NK-92 treated with Interleukin-12 subunit alpha and Interleukin-12 subunit beta, amount 100 ng/mL, for 24 hours (cell line): Measurements from ENCODE around the gene RTN4.
"Not testable (repeated sequence)": the region's sequence is repeated elsewhere in the genome, so short reads cannot be mapped to it uniquely, and the experiment has no call there.

Source experiments
- DNase-seq: peaks from one replicate; lab custom pipeline; 2025; lab: John Stamatoyannopoulos, UW

The RTN4 gene

GRCh38 chr2:55010149-55010591 lies 40.1 kb downstream of the RTN4 start:
- DNase-seq, result peak; percentile 11

- DNase-seq, result no peak
These were observed 40.8 kb downstream of the RTN4 start for GRCh38 chr2:55009277-55010060.

- no peak for DNase-seq
These were observed 43.9 kb downstream of the RTN4 start for GRCh38 chr2:55006306-55006705.

- DNase-seq, result no peak
These were observed 46.3 kb downstream of the RTN4 start for GRCh38 chr2:55003706-55004639.

- DNase-seq, result no peak
These were observed 48.5 kb downstream of the RTN4 start for GRCh38 chr2:55001716-55002115.

GRCh38 chr2:55000341-55000740 lies 49.9 kb downstream of the RTN4 start:
- no peak for DNase-seq

GRCh38 chr2:54999182-54999581 lies 51.1 kb downstream of the RTN4 start:
- DNase-seq, result no peak

- DNase-seq, result no peak
These were observed 52.4 kb downstream of the RTN4 start for GRCh38 chr2:54997826-54998225.

GRCh38 chr2:54995553-54995952 lies 54.7 kb downstream of the RTN4 start:
- no peak for DNase-seq

GRCh38 chr2:54990694-54991093 lies 59.6 kb downstream of the RTN4 start:
- not testable (repeated sequence) for DNase-seq

GRCh38 chr2:54988612-54989011 lies 61.6 kb downstream of the RTN4 start:
- no peak for DNase-seq

- DNase-seq, result no peak
These were observed 64.0 kb downstream of the RTN4 start for GRCh38 chr2:54986264-54986663.

- no peak for DNase-seq
These were observed 65.8 kb downstream of the RTN4 start for GRCh38 chr2:54984476-54984875.

GRCh38 chr2:54983345-54984220 lies 66.7 kb downstream of the RTN4 start:
- DNase-seq, result no peak

GRCh38 chr2:54981385-54981784 lies 68.9 kb downstream of the RTN4 start:
- no peak for DNase-seq

GRCh38 chr2:54979321-54980044 lies 70.8 kb downstream of the RTN4 start:
- no peak for DNase-seq

GRCh38 chr2:54977149-54977548 lies 73.1 kb downstream of the RTN4 start:
- DNase-seq, result no peak

- no peak for DNase-seq
These were observed 74.4 kb downstream of the RTN4 start for GRCh38 chr2:54975598-54976492.

GRCh38 chr2:54975175-54975574 lies 75.1 kb downstream of the RTN4 start:
- DNase-seq, result no peak

GRCh38 chr2:54969940-54970338 lies 80.3 kb downstream of the RTN4 start:
- no peak for DNase-seq
